ENCODE measurements around the gene PDHX.
A peak's percentile ranks its signal among the peaks of the same experiment; 100 is the strongest.

PDHX gene

GRCh38 chr11:34898474-34898873 is 17.9 kb upstream of the PDHX start:
- H2AFZ ChIP-seq (ENCODE audit: low read depth, low read length) = no peak overlapping the region
- H3K4me1 ChIP-seq (ENCODE audit: insufficient read depth, low read length) = no peaks in the 10 kb centered on the region
- peaks cover 27% of the 10 kb centered on the region; the same call in 1 of the 2 replicates for H3K79me2 ChIP-seq (ENCODE audit: insufficient read depth, low read length)
- H3K4me3 ChIP-seq (ENCODE audit: low read depth in 1 of 2, low read length in 2 of 2) = no peak overlapping the region
- H3K9ac ChIP-seq (ENCODE audit: low read depth, low read length) = no peak overlapping the region
- TF ChIP-seq CTCF (IDR thresholded peaks at IDR 0.05; ENCODE audit: borderline replicate concordance, extremely low read depth, low read length, poor library complexity, severe bottlenecking) = no peak
- TF ChIP-seq EZH2 (IDR thresholded peaks at IDR 0.05; ENCODE audit: borderline replicate concordance, low read depth, low read length, severe bottlenecking) = no peak
- DNase-seq = no peak
- H3K4me2 ChIP-seq (ENCODE audit: insufficient read depth, low read length) = no peak overlapping the region
- H3K36me3 ChIP-seq (ENCODE audit: insufficient read depth, low read length) = peaks cover 23% of the 10 kb centered on the region
- H4K20me1 ChIP-seq (ENCODE audit: insufficient read depth, low read length) = no peaks in the 10 kb centered on the region
- no peak overlapping the region for H3K27ac ChIP-seq (ENCODE audit: low read length)
- peaks cover 53% of the 10 kb centered on the region for H3K9me3 ChIP-seq (ENCODE audit: insufficient read depth, low read length, severe bottlenecking)
- no peak for ATAC-seq (ENCODE audit: insufficient read depth, low read depth)
- H3K27me3 ChIP-seq (ENCODE audit: insufficient read depth, low read length, poor library complexity) = no peaks in the 10 kb centered on the region

- Histone ChIP-seq H3K36me3 (ENCODE audit: insufficient read depth, low read length) (peaks cover 22% of the 10 kb centered on the region), H3K9me3 (ENCODE audit: insufficient read depth, low read length, severe bottlenecking) (peaks cover 53% of the 10 kb centered on the region), H3K27ac (ENCODE audit: low read length) (no peak overlapping the region), H3K4me3 (ENCODE audit: low read depth in 1 of 2, low read length in 2 of 2) (no peak overlapping the region), H3K9ac (ENCODE audit: low read depth, low read length) (no peak overlapping the region), H2AFZ (ENCODE audit: low read depth, low read length) (no peak overlapping the region), H3K4me1 (ENCODE audit: insufficient read depth, low read length) (no peaks in the 10 kb centered on the region), H3K79me2 (ENCODE audit: insufficient read depth, low read length) (peaks cover 27% of the 10 kb centered on the region; the same call in 1 of the 2 replicates), H3K27me3 (ENCODE audit: insufficient read depth, low read length, poor library complexity) (no peaks in the 10 kb centered on the region), H4K20me1 (ENCODE audit: insufficient read depth, low read length) (no peaks in the 10 kb centered on the region), H3K4me2 (ENCODE audit: insufficient read depth, low read length) (no peak overlapping the region)
- ATAC-seq (ENCODE audit: insufficient read depth, low read depth) (no peak), DNase-seq (peak; percentile 57)
- no peak for TF ChIP-seq CTCF (IDR thresholded peaks at IDR 0.05; ENCODE audit: borderline replicate concordance, extremely low read depth, low read length, poor library complexity, severe bottlenecking)
- no peak for TF ChIP-seq EZH2 (IDR thresholded peaks at IDR 0.05; ENCODE audit: borderline replicate concordance, low read depth, low read length, severe bottlenecking)
These were observed 16.8 kb upstream of the PDHX start for GRCh38 chr11:34899633-34900016.

GRCh38 chr11:34904421-34904955 is 11.9 kb upstream of the PDHX start:
- Histone ChIP-seq H2AFZ (ENCODE audit: low read depth, low read length) (no peak overlapping the region), H3K9me3 (ENCODE audit: insufficient read depth, low read length, severe bottlenecking) (peaks cover 36% of the 10 kb centered on the region), H4K20me1 (ENCODE audit: insufficient read depth, low read length) (no peaks in the 10 kb centered on the region), H3K27ac (ENCODE audit: low read length) (no peak overlapping the region), H3K9ac (ENCODE audit: low read depth, low read length) (no peak overlapping the region), H3K27me3 (ENCODE audit: insufficient read depth, low read length, poor library complexity) (no peaks in the 10 kb centered on the region), H3K4me3 (ENCODE audit: low read depth in 1 of 2, low read length in 2 of 2) (no peak overlapping the region), H3K79me2 (ENCODE audit: insufficient read depth, low read length) (peaks cover 48% of the 10 kb centered on the region), H3K36me3 (ENCODE audit: insufficient read depth, low read length) (peaks cover 21% of the 10 kb centered on the region), H3K4me1 (ENCODE audit: insufficient read depth, low read length) (no peaks in the 10 kb centered on the region), H3K4me2 (ENCODE audit: insufficient read depth, low read length) (no peak overlapping the region)
- TF ChIP-seq CTCF (IDR thresholded peaks at IDR 0.05; ENCODE audit: borderline replicate concordance, extremely low read depth, low read length, poor library complexity, severe bottlenecking) (no peak), EZH2 (IDR thresholded peaks at IDR 0.05; ENCODE audit: borderline replicate concordance, low read depth, low read length, severe bottlenecking) (no peak)
- ATAC-seq (ENCODE audit: insufficient read depth, low read depth) = no peak
- DNase-seq = no peak

All from DND-41 (cell line).